ENCODE results near the gene ADGRD1.

The ADGRD1 gene

DNA sequence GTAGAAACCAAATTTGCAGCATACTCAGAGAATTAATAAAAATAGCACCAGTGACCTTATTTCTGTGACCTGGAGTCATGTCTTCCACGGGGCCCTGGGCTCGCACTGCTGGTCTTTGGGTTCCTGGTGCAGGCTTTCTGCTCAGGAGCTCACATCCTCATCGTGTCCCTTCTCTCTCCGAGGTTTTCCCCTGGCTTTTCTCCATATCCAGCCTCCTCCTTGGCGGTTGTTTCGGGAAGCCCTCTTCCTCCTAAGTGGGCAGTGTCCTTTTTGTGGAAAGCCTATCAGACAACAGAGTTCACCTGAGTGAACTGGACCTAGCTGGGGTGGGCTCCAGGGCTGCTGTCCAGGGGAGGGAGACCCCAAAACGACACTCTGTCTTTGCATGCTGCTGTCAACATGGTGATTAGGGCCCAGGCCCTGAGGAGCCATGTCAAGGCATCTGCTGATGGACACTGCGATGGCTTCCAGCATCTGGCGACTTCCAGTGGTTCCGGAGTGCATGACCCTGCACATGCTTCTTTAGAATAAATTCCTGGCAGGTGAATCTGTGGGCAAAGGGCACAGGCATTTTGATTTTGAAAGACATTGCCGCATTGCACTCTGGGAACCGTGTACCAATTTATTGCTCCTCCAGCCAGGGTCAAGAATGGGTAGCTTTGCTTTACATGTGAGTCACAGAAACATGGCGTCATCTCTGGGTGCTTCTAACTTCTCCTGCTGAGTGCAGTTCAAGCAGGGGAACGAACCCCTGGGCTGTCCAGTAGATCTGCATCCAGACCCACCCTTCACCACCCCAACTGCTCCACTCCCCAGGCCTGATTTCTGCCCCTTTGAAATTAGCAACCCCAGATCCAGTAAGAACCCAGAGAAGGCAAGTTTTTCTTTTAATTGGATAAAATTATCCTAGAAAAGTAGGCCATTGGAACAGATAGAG is 136.8 kb downstream of the ADGRD1 start:
- DNase-seq (ENCODE audit: low read depth in 2 of 2): no peak

GRCh38 chr12:131091413-131091975 is 137.8 kb downstream of the ADGRD1 start:
- DNase-seq (ENCODE audit: low read depth in 2 of 2): no peak

- no peak for DNase-seq (ENCODE audit: low read depth in 2 of 2)
These were observed 138.4 kb downstream of the ADGRD1 start for GRCh38 chr12:131091976-131092691.

DNA sequence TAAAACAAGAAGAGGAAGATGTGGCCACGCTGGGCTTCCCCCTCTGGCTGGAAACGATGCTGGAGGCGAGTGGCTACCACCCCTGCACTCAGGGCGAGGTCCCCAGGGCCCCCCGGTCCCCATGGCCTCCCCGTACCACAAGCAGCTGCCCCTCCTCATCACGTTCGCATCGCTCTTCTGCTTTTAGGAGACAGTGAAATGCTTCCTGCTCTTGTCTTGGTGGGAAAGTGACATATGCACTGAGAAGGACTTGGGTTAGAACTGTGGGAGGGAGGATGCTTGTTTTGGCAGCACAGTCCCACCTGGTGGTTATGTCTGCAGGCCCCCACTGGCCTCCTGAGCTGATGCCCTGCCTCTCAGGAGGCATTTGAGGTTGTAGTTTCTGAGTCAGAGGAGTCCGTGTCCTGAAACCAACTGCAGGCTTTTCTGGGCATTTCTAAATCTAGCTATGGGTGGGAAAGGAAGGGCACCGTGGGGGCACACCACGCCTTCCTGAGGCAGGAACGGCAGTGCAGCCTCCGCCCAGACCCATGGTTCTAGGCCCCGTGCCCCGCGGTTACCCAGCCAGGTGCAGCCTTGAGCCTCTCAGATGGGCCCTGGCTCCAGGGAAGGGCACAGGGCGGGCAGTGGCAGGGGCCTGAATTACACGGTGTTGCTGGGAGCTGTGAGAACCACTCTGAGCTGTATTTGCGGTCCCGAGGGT is 139.3 kb downstream of the ADGRD1 start:
- no peak for DNase-seq (ENCODE audit: low read depth in 2 of 2)

DNA sequence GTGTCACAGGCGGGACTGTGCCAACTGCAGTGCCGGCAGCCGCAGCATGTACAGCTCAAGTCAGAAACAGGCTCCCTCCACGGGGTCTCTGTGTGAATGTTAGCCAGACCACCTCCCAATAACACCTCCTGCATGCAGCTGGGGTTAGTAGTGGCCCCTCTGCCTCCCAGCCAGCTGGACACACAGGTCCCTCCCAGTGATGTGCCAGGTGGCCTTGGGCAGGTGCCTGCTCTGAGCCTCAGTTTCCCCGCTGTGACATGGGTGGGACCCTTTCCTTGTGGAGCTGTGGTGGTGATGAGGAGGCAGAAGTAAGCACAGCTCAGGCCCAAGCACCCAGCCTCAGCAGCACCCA is 139.9 kb downstream of the ADGRD1 start:
- DNase-seq (ENCODE audit: low read depth in 2 of 2): no peak

DNA sequence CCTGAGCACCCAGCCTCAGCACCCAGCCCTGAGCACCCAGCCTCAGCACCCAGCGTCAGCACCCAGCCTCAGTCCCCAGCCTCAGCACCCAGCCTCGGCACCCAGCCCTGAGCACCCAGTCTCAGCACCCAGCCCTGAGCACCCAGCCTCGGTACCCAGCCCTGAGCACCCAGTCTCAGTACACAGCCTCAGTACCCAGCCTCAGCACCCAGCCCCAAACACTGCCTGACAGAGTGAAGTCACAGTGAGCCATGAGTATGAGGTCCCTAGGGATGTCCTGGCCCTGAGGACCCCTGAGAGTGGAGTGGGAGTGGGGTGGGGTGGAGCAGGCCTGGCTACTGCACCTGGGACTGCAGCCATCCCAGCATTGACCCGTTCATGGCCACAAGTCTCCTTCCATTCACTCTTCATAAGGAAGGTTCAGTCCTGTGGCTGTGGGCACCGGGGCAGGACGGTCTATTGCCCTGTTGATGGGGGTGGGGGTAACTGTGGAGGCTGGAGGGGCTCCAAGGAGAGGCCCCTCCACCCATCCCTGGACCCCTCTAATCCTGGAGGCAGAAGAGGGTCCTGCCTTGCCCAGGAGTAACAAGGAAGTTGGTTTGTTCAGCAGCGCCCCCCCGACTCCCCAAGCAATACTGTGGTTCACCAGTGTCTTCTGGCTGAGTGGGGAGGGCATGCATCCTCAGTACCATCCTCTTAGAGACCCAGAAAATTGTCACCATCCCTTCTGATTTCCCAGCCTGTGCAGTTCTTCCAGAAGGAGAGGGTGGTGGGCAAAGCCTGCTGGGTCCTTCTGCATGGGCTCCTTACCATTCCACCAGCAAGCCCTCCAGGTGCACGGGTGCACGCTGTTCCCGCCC is 140.5 kb downstream of the ADGRD1 start:
- DNase-seq (ENCODE audit: low read depth in 2 of 2): no peak

- DNase-seq (ENCODE audit: low read depth in 2 of 2): no peak
These were observed 141.4 kb downstream of the ADGRD1 start for GRCh38 chr12:131094831-131095805.

DNA sequence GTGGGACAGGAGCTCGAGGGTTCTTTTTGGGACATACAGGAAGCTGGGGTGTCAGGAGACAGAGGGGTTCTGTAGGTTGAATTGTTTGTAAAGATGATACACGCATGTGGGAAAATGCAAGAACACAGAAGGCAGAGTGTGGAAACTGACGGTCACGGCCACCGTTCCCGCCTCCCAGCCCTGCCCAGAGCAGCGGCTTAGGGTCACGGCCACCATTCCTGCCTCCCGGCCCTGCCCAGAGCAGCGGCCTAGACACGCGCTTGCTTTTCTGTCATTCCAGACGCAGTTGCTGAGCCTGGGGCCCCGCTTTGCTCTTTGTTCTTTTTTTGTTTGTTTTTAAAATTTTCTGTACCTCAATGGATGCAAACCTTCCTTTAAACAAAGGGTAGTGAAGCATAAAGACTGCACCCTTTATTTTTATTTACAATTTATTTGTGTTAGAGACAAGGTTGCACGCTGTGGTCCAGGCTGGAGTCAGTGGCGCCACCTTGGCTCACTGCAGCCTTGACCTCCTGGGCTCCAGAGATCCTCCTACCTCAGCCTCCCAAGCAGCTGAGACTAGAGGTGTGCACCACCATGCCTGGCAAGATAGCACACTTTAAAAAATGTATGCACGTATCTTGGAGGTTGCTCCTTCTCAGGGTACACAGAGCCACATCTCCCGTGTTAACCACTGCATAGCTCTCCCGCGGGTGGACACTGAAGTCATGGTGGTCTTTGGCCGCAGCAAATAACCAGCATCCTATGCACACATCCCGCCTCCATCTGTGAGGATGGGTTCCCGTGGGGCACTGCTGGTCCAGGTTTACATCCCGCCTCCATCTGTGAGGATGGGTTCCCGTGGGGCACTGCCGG is 142.3 kb downstream of the ADGRD1 start:
- DNase-seq (ENCODE audit: low read depth in 2 of 2): no peak

DNA sequence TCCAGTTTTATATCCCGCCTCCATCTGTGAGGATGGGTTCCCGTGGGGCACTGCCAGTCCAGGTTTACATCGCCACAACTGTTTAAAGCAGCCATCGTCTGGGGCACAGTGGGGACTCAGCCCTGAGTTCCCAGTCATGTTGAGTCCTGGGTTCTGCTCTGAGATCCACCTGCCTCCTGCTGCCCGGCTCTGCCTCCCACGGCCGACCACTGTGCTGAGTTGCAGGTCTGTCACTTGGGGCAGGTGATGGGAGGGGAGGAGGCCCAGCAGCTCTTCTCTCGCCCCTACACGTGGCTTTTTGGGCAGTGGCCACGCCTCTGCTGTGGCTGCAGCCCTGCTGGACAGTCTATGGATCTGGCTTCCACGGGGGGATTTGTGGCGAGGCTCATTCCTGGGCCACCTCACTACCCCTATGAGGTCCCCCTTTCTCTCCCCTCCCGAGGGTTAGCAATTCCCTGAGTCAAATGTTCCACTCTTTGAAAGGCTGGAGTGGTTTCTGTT is 143.0 kb downstream of the ADGRD1 start:
- DNase-seq (ENCODE audit: low read depth in 2 of 2): no peak

GRCh38 chr12:131097202-131098177 is 143.8 kb downstream of the ADGRD1 start:
- no peak for DNase-seq (ENCODE audit: low read depth in 2 of 2)

DNA sequence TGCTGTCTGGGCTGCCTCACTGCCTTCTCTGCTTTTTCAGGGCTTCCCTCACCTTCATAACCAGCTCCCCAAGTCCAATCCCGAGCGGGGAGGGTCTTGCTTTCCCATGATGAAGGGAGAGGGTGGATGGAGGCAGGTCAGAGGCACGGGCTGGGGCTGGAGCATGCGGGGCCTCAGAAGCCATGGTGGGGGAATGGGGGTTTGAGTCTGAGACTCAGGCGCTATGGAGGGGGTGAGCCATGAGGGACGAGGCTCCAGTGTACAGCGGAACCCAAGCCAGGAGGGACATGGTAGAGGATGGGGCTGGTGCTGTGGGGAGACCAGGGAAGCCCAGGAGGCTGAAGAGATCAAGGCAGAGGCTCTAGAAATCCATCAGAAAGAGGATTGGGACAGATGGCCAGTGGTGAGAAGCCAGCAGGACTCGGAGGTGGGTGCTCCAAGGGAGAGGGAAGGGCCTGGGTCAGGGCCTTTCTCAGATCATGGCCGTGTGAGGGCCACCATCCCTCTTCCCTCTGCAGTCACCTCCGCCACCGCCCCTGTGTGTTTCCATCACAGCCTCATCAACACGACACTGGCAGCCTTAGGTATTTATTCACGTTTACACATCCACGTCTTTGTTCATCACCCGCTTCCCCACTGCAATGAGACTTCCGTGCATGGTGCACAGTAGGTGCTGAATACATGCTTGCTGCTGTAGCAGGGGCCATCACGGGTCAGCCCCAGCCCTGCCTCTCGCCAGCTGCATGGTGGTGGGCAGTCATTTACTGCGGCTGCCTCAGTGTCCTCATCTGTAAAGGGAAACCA is 144.7 kb downstream of the ADGRD1 start:
- DNase-seq (ENCODE audit: low read depth in 2 of 2): no peak

GRCh38 chr12:131100031-131100674 is 146.4 kb downstream of the ADGRD1 start:
- DNase-seq (ENCODE audit: low read depth in 2 of 2): no peak

DNA sequence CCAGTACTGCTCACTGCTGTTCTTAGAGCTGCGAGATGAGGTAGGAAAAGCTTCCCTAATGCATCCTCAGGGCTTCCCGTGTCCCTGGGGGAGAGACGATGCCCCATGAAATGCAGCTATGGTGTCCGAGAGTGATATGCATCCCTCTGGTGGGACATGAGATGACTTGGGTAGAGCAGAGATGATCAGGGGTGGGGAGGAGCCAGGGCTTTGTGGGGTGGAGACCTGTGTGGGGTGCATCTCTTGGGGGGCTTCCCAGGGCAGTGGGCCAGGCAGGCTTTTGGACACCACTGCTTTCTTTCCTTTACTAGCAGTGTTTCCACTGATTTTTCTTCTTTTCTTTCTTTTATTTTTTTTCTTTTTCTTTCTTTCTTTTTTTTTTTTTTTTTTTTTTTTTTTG is 147.3 kb downstream of the ADGRD1 start:
- no peak for DNase-seq (ENCODE audit: low read depth in 2 of 2)

GRCh38 chr12:131101703-131102492 is 148.2 kb downstream of the ADGRD1 start:
- no peak for DNase-seq (ENCODE audit: low read depth in 2 of 2)

- DNase-seq (ENCODE audit: low read depth in 2 of 2): no peak
These were observed 148.8 kb downstream of the ADGRD1 start for GRCh38 chr12:131102493-131102931.
